GM23248 (cell line): ENCODE measurements around the gene ST6GAL1.

Experiments used
- EZH2 ChIP-seq: fragments of 200-600 bp; sonication (generic); IDR thresholded peaks from 2 replicates; pipeline ENCODE4 v1.6.1; 2018; ENCODE audit warnings: antibody characterized with exemption, mild to moderate bottlenecking; ENCODE audit not compliant: insufficient read depth, poor library complexity, severe bottlenecking
- EZH2phosphoT487 ChIP-seq: fragments of 200-600 bp; sonication (generic); IDR thresholded peaks from 2 replicates; pipeline ENCODE4 v1.6.1; 2018; ENCODE audit warnings: antibody characterized with exemption, moderate library complexity, mild to moderate bottlenecking, low read depth; ENCODE audit not compliant: insufficient read depth

GRCh38 chr3:186882150-186882524 is 48.2 kb upstream of the ST6GAL1 start:
- TF ChIP-seq EZH2phosphoT487 (no peak), EZH2 (no peak)
